Activated CD4-positive, alpha-beta T cell treated with anti-CD3 and anti-CD28 coated beads, Interleukin-2, amount 10 ng/mL, durations not matched to agents 7 days and 5 days (primary cell): ENCODE measurements around the gene LMNA. TPM values are rescaled to one million over a fixed set of nuclear protein-coding genes. Genes with fewer than 3 reads are reported as not detected.

Experiments used
- CTCF ChIA-PET: fragments of 350-600 bp; sonication (Branson Sonifier 250); formaldehyde crosslinking; loops from one replicate; lab custom pipeline; 2021; ENCODE audit warnings: antibody characterized with exemption; lab: Charles Lee
- POLR2A ChIA-PET: fragments of 350-600 bp; sonication (Branson Sonifier 250); formaldehyde crosslinking; loops from one replicate; lab custom pipeline; 2021; ENCODE audit warnings: antibody characterized with exemption; lab: Charles Lee
- DNase-seq: peaks from one replicate; pipeline ENCODE4 v3.0.0-alpha.2; 2020
- H3K27ac Mint-ChIP-seq: one replicate; pipeline ENCODE4 v1.8.0; 2021; ENCODE audit warnings: mild to moderate bottlenecking, moderate library complexity, mixed read lengths
- H3K27me3 Mint-ChIP-seq: one replicate; pipeline ENCODE4 v1.8.0; 2021; ENCODE audit warnings: mixed read lengths
- H3K36me3 Mint-ChIP-seq: one replicate; pipeline ENCODE4 v1.8.0; 2021; ENCODE audit warnings: low read depth, mixed read lengths
- H3K4me1 Mint-ChIP-seq: one replicate; pipeline ENCODE4 v1.8.0; 2021; ENCODE audit warnings: mixed read lengths
- H3K4me3 Mint-ChIP-seq: one replicate; pipeline ENCODE4 v1.8.0; 2021; ENCODE audit warnings: mild to moderate bottlenecking, moderate library complexity, mixed read lengths
- H3K9me3 Mint-ChIP-seq: one replicate; pipeline ENCODE4 v1.8.0; 2021; ENCODE audit warnings: mixed read lengths
- total RNA-seq, 2 experiments: library from RNA; stranded (reverse); gene quantifications; one replicate each; pipeline ENCODE4 v1.2.3, GENCODE V29; 2021

LMNA gene
- total RNA-seq, 2 experiments from 2014 or later: 38.3 to 43.5 TPM

DNA sequence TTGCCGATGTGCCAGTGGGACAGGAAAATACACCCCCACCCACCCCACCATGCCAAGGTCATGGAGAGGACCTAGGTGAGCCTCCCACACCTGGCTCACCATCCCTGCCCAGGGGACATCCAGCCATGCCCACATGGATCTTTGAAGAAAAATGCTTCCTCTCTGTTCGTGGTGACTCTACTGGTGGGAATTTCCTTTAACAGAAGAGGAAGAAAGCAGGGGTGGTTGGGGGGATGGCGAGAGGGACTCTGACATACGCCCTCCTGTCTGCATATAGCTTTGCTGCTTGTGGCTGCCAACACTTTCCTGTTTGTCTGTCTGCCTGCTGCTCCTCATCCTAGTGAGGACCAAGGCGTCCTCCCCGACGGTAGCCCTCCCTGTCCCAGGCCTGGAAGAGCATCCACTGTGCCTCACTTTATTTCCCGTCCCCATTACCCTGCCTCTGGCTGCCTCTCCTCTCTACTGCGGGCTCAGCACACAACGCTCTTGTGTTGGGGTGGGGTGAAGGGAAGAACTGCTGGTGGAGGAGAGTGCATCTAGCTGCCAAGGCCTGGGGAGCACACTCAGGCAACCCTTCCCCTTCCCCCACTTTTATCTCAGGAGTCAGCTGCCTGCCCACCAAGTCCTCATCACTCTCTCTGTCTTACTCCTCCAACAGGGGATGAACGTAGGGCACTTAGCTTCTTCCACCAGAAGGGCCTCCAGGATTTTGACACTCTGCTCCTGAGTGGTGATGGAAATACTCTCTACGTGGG is 41.4 kb downstream of the LMNA start:
- peak overlapping the region; percentile 85 for H3K27ac Mint-ChIP-seq
- peaks cover 79% of the 10 kb centered on the region for H3K4me1 Mint-ChIP-seq
- POLR2A ChIA-PET: no interaction called here
- H3K36me3 Mint-ChIP-seq: peaks cover 30% of the 10 kb centered on the region
- no peaks in the 10 kb centered on the region for H3K9me3 Mint-ChIP-seq
- CTCF ChIA-PET: interaction anchor here (0.8 to 3.0 kb wide), 8 partner anchors 10 to 124 kb away, joined by 3 to 16 read pairs (median 3); no protein-coding TSS in a partner anchor
- peak overlapping the region; percentile 81 for H3K4me3 Mint-ChIP-seq
- H3K27me3 Mint-ChIP-seq: no peaks in the 10 kb centered on the region
- DNase-seq: no peak

DNA sequence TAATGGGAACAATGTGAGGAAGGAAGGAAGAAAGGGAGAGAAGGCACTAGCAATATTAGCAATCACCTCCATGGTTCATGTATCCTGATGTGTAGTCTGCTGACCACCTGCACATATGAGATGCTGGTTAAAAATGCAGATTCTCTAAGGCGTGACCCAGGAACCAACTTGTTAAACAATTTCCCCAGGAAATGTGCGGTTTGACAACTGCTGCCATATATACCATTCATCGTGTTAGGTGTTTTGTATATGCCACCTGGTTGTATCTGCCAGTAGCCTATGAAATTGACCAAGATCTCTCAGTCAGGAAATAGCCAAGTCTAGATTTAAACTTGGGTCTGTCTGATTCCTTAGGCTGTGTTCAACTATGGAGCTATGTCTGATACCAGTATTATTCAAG is 43.0 kb downstream of the LMNA start:
- ChIA-PET POLR2A (no interaction called here), CTCF (interaction anchor here (1.3 kb wide), 1 partner anchor 66 kb away, joined by 3 read pairs; no protein-coding TSS in a partner anchor)
- H3K4me1 Mint-ChIP-seq: peaks cover 81% of the 10 kb centered on the region
- H3K27ac Mint-ChIP-seq: peak overlapping the region; percentile 79
- H3K36me3 Mint-ChIP-seq: peaks cover 33% of the 10 kb centered on the region
- no peaks in the 10 kb centered on the region for H3K9me3 Mint-ChIP-seq
- peak overlapping the region; percentile 35 for H3K4me3 Mint-ChIP-seq
- DNase-seq: no peak
- H3K27me3 Mint-ChIP-seq: no peaks in the 10 kb centered on the region

DNA sequence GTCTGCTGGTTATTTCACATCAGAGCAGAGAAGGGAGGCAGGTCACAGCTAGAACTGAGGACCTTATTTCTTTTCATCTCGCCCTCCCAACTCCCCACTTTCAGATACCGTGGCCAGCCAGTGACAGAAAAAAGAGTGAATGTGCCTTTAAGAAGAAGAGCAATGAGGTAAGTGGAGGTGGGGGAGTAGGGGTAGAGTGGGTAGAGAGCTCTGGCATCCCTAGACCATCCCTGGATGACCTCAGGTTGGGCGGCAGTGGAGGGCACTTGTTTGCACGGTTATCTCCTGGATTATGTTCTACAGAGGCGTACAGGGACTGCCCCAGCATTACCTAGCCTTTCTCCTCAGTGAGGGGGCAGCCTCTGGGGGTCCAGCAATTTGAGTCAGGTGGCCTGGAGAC is 43.5 kb downstream of the LMNA start:
- no peak for DNase-seq
- CTCF ChIA-PET: interaction anchor here (1.2 to 1.3 kb wide), 2 partner anchors 66 to 178 kb away, joined by 3 read pairs; no protein-coding TSS in a partner anchor
- peak overlapping the region; percentile 35 for H3K4me3 Mint-ChIP-seq
- H3K27me3 Mint-ChIP-seq: no peaks in the 10 kb centered on the region
- peak overlapping the region; percentile 79 for H3K27ac Mint-ChIP-seq
- peaks cover 33% of the 10 kb centered on the region for H3K36me3 Mint-ChIP-seq
- POLR2A ChIA-PET: no interaction called here
- H3K4me1 Mint-ChIP-seq: peaks cover 77% of the 10 kb centered on the region
- H3K9me3 Mint-ChIP-seq: no peaks in the 10 kb centered on the region

DNA sequence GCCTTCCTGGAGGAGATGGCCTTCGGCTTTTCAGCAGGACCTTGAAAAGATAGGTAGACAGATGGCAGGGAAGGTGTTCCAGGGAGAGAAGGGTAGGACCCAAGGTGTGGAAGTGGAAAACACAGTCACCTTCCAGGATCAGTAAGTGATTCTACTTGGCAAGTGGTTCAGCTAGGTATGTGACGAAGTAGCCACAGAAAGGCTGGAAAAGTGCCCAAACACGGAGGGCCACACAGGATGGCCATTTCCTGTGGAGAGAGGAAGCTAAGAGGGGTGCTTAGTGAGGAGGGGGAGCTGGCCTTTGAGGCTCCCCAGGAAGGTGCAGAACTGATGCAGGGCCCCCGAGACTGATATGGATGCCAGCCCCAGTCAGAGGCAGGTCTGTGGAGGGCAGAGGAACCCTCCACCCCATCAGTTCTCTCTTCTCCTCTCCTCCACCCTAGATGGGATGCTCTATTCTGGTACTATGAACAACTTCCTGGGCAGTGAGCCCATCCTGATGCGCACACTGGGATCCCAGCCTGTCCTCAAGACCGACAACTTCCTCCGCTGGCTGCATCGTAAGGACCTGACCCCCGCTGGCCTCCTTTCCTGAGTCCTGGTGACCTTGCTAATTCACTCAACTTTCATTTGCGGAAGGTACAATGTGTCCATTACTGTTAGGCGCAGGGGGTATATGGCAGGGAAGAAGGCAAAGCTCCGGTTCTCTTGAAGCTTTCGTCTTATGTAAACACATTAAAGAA is 45.7 kb downstream of the LMNA start:
- peaks cover 64% of the 10 kb centered on the region for H3K4me1 Mint-ChIP-seq
- H3K27me3 Mint-ChIP-seq: no peaks in the 10 kb centered on the region
- peaks cover 42% of the 10 kb centered on the region for H3K36me3 Mint-ChIP-seq
- peak overlapping the region; percentile 20 for H3K4me3 Mint-ChIP-seq
- ChIA-PET POLR2A (interaction anchor here (0.6 kb wide), 1 partner anchor 453 kb away, joined by 3 read pairs; no protein-coding TSS in a partner anchor), CTCF (interaction anchor here (0.7 to 2.1 kb wide), 8 partner anchors 8 to 72 kb away, joined by 3 to 4 read pairs (median 3); no protein-coding TSS in a partner anchor)
- peaks cover 2% of the 10 kb centered on the region for H3K9me3 Mint-ChIP-seq
- peak overlapping the region; percentile 79 for H3K27ac Mint-ChIP-seq
- no peak for DNase-seq

DNA sequence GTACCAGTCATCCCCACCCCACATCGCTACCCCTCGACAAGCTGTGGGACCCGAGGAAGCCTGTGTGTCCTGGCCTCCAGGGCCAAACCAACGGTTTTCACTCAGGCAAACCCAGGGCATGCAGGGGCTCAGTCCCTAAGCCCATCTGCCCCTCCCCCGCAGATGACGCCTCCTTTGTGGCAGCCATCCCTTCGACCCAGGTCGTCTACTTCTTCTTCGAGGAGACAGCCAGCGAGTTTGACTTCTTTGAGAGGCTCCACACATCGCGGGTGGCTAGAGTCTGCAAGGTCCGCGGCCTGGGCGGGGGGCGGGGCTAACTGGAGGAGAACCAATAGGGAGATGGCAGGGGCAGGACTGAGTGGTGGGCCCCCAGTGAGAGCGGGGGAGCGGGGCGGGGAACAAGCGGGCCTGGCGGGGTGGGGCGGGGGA is 46.2 kb downstream of the LMNA start:
- peak overlapping the region; percentile 79 for H3K27ac Mint-ChIP-seq
- peak overlapping the region; percentile 55 for H3K4me3 Mint-ChIP-seq
- peaks cover 47% of the 10 kb centered on the region for H3K36me3 Mint-ChIP-seq
- peaks cover 60% of the 10 kb centered on the region for H3K4me1 Mint-ChIP-seq
- ChIA-PET CTCF (interaction anchor here (1.4 to 2.1 kb wide), 5 partner anchors 9 to 38 kb away, joined by 3 to 4 read pairs (median 4); no protein-coding TSS in a partner anchor), POLR2A (no interaction called here)
- no peaks in the 10 kb centered on the region for H3K27me3 Mint-ChIP-seq
- peaks cover 7% of the 10 kb centered on the region for H3K9me3 Mint-ChIP-seq
- DNase-seq: peak; percentile 66

DNA sequence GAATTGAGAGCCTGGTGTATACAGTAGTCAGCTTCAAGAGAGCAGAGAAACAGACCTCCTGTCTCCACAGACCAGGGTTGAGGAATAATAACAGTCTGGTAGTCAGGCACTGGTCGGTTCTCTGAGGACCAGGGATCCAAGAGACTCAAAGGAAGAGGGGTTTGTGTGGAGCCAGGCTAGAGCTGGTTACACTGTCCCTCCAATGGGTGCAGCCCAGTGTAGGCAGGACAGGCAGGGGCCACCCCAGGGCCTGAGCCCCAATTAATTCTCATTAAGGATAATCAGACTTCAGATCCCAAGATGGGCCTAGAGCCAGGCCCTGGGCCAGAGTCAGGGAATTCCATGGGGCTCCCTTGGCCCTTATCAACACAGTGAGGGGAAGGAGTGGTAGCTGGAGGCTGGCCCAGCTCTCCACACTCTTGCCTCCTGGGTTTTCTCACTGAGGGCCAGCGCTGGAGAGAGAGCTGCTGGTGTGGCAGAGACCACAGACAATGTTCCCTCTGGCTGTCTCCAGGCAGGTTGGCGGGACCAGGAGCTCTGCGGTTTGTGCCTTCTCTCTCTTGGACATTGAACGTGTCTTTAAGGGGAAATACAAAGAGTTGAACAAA is 48.0 kb downstream of the LMNA start:
- Mint-ChIP-seq H3K27ac (no peak overlapping the region), H3K36me3 (peaks cover 44% of the 10 kb centered on the region), H3K4me3 (no peak overlapping the region), H3K27me3 (no peaks in the 10 kb centered on the region), H3K4me1 (peaks cover 45% of the 10 kb centered on the region), H3K9me3 (peaks cover 7% of the 10 kb centered on the region)
- CTCF ChIA-PET: interaction anchor here (0.9 to 2.0 kb wide), 6 partner anchors 8 to 63 kb away, joined by 3 to 8 read pairs (median 4); no protein-coding TSS in a partner anchor
- POLR2A ChIA-PET: no interaction called here
- DNase-seq: no peak

DNA sequence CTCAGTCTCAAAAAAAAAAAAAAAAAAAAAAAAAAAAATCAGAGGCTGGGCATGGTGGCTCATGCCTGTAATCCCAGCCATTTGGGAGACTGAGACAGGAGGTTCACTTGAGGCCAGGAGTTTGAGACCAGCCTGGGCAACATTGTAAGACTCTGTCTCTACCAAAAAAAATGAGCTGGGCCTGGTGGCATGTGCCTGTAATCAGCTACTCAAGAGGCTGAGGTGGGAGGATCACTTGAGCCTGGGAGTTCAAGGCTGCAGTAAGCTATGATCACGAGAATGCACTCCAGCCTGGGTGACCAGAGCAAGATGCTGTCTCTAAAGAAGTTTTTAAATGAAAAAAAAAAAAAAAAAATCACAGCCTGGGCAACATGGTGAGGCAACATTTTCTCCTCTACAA is 49.2 kb downstream of the LMNA start:
- Mint-ChIP-seq H3K9me3 (peaks cover 7% of the 10 kb centered on the region), H3K4me1 (peaks cover 38% of the 10 kb centered on the region), H3K4me3 (no peak overlapping the region), H3K27ac (no peak overlapping the region), H3K36me3 (peaks cover 38% of the 10 kb centered on the region), H3K27me3 (no peaks in the 10 kb centered on the region)
- ChIA-PET CTCF (interaction anchor here (0.6 to 2.0 kb wide), 11 partner anchors 10 to 61 kb away, joined by 3 to 8 read pairs (median 4); partner anchors contain the start of gene SLC25A44), POLR2A (interaction anchor here (0.7 kb wide), 1 partner anchor 170 kb away, joined by 3 read pairs; no protein-coding TSS in a partner anchor)
- DNase-seq: no peak

DNA sequence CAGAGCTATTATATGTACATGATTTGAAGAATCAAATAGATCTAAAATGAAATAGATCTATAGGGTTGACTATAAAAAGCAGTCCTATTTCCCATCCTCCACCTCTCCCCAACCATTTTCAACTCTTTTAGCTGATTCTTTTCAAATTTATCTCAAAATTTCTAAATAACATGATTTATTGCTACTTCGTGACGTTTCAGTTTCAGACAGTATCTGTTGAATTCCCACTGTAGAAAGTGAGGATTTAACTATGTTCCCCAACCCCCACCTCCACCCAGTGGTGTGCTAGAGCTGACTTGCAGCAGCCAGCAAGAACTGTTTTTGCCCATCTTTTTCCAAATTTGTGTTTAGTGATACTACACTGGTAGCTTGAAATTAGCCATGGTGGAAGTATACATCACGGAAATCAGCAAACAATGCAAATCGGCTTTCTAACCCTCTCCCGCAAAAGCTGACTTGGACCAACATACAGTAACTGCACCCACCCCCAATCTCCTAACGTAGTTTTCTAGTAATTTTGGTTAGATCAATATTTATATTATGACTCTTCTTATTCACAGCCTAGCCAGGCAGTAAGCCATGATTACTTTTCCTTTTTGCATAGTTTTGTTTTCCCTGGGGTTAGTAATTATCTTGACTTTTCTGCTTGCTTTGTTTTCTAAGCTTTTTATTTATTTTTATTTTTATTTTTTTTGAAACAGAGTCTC is 49.8 kb downstream of the LMNA start:
- Mint-ChIP-seq H3K36me3 (peaks cover 34% of the 10 kb centered on the region), H3K4me1 (peaks cover 33% of the 10 kb centered on the region), H3K9me3 (peaks cover 7% of the 10 kb centered on the region), H3K27me3 (no peaks in the 10 kb centered on the region), H3K4me3 (no peak overlapping the region), H3K27ac (no peak overlapping the region)
- CTCF ChIA-PET: interaction anchor here (0.6 to 2.0 kb wide), 10 partner anchors 9 to 61 kb away, joined by 3 to 8 read pairs (median 4); partner anchors contain the start of gene SLC25A44
- POLR2A ChIA-PET: interaction anchor here (0.6 to 0.7 kb wide), 3 partner anchors 39 to 170 kb away, joined by 3 read pairs; no protein-coding TSS in a partner anchor
- DNase-seq: no peak

DNA sequence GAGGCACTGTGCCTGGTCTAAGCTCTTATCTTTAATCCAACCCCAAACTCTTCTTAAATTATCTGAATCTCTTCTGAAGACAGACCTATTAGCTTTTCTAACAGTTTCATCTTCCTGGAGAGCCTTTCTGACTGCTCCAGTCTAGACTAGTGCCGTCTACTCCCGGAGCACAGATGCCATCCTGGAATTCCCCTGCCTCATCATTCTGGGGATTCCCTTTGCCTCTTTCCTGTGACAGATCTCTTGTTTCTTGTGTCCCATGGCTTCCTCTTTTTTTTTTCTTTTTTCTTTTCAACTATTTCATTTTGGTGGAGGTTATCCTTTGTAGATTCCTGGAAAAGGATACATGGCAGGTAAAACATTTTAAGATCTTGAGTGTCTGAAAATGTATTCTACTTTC is 50.6 kb downstream of the LMNA start:
- Mint-ChIP-seq H3K27me3 (no peaks in the 10 kb centered on the region), H3K9me3 (peaks cover 7% of the 10 kb centered on the region), H3K4me1 (peaks cover 25% of the 10 kb centered on the region), H3K36me3 (peaks cover 30% of the 10 kb centered on the region), H3K27ac (no peak overlapping the region), H3K4me3 (no peak overlapping the region)
- ChIA-PET CTCF (interaction anchor here (0.6 to 2.0 kb wide), 7 partner anchors 8 to 52 kb away, joined by 3 to 7 read pairs (median 4); partner anchors contain the start of gene SLC25A44), POLR2A (interaction anchor here (0.6 kb wide), 1 partner anchor 38 kb away, joined by 3 read pairs; no protein-coding TSS in a partner anchor)
- no peak for DNase-seq

DNA sequence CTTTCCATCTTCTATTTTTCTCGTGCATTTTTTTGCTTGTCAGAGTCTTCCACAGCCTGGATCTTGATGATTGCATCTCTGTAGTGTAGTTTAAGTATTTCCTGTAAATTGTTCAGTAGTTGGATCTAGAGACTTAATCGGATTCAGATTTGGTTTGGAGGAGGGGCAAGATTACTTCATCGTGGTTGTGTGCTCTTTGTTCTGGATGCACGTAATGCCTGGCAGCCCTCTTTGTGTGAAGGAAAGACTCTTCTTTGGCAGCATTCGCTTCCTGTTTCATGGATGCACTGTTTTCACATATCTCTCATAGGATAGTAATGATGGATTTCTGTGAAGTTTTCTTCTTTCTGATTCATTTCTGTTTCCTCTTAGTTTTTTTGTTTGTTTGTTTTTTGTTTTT is 53.0 kb downstream of the LMNA start:
- POLR2A ChIA-PET: no interaction called here
- H3K9me3 Mint-ChIP-seq: peaks cover 7% of the 10 kb centered on the region
- CTCF ChIA-PET: interaction anchor here (1.4 to 1.9 kb wide), 2 partner anchors 9 to 58 kb away, joined by 3 to 5 read pairs; no protein-coding TSS in a partner anchor
- no peak for DNase-seq
- H3K36me3 Mint-ChIP-seq: peaks cover 21% of the 10 kb centered on the region
- no peaks in the 10 kb centered on the region for H3K27me3 Mint-ChIP-seq
- H3K4me3 Mint-ChIP-seq: no peak overlapping the region
- H3K4me1 Mint-ChIP-seq: peaks cover 14% of the 10 kb centered on the region
- no peak overlapping the region for H3K27ac Mint-ChIP-seq

DNA sequence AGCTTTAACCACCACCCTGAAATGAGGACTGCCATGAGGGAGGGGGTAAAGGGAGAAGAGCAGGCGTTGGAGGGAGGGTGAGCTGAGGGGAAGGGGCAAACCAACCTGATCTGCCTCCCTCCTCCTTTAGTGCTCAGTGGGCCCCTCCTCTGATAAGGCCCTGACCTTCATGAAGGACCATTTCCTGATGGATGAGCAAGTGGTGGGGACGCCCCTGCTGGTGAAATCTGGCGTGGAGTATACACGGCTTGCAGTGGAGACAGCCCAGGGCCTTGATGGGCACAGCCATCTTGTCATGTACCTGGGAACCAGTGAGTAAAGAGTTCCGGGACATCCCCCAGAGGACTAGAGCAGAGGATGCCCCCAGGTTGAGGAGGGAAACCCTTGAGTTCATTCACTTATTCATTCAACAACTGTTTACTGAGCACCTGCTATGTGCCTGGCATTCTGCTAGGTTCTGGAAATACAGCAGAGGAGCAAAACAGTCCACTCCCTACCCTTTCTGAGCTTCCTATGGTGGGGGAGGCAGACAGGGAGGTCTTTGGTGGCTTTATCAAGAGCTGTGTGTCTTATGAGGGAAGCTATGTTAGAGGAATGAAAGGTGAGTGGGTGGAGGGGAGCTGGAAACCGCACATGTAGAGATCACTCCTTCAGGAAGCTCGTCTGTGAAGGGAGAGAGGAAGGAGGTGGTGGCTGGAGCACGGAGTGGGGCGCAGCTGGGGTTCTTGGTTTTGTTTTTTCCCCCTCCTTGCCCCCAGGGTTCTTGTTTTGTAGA is 58.4 kb downstream of the LMNA start:
- Mint-ChIP-seq H3K4me1 (peaks cover 29% of the 10 kb centered on the region), H3K9me3 (no peaks in the 10 kb centered on the region), H3K27me3 (no peaks in the 10 kb centered on the region), H3K36me3 (peaks cover 19% of the 10 kb centered on the region), H3K4me3 (no peak overlapping the region), H3K27ac (peak overlapping the region; percentile 62)
- POLR2A ChIA-PET: interaction anchor here (1.1 kb wide), 1 partner anchor 11 kb away, joined by 4 read pairs; no protein-coding TSS in a partner anchor
- DNase-seq: no peak
- CTCF ChIA-PET: interaction anchor here (0.6 to 2.1 kb wide), 13 partner anchors 7 to 170 kb away, joined by 3 to 6 read pairs (median 3); no protein-coding TSS in a partner anchor
